GM12875 (cell line): Measurements from ENCODE around the gene PXMP2.
"Not testable (repeated sequence)": the region's sequence is repeated elsewhere in the genome, so short reads cannot be mapped to it uniquely, and the experiment has no call there.

Experiments
- H3K4me3 ChIP-seq: one replicate; pipeline ENCODE4 v1.5.1; 2011; ENCODE audit warnings: low read depth, low read length, control low read depth
- CTCF ChIP-seq: IDR thresholded peaks from 2 replicates; pipeline ENCODE4 v1.5.1; 2011; ENCODE audit warnings: low read depth, mild to moderate bottlenecking, control low read depth, inconsistent platforms, low read length, moderate library complexity, borderline replicate concordance; ENCODE audit not compliant: insufficient read depth

PXMP2 gene

GRCh38 chr12:132740313-132740646, 52.9 kb downstream of the PXMP2 start:
- H3K4me3 ChIP-seq, result no peak overlapping the region
- TF ChIP-seq CTCF, result no peak

GRCh38 chr12:132740652-132741051, 53.3 kb downstream of the PXMP2 start:
- no peak overlapping the region for H3K4me3 ChIP-seq
- TF ChIP-seq CTCF, result no peak

DNA sequence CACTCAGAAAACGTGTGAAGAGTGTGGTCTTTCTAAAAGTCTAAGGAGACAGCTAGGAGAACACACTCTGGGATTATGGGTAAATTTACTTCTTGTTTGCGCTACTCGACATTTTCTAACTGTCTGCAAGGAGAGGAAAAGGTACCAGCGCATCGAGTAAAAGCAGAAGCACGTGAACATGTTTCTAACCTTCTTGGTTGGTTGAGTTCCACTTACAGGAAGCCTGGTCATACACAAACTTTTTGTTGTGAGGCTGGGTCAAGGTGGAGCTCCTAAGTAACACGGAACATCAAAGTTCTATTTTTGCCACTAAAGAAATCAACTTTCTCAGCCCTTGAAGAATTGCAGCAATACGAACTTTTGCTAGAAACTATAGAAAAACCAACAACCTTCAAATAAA, 54.2 kb downstream of the PXMP2 start:
- TF ChIP-seq CTCF, result no peak
- H3K4me3 ChIP-seq, result no peak overlapping the region

- no peak for TF ChIP-seq CTCF
- no peak overlapping the region for H3K4me3 ChIP-seq
Observed at GRCh38 chr12:132743831-132744230, 56.4 kb downstream of the PXMP2 start.

- no peak for TF ChIP-seq CTCF
- H3K4me3 ChIP-seq, result no peak overlapping the region
Observed at GRCh38 chr12:132746613-132747012, 59.2 kb downstream of the PXMP2 start.

- no peak overlapping the region for H3K4me3 ChIP-seq
- TF ChIP-seq CTCF, result no peak
Observed at GRCh38 chr12:132747395-132747794, 60.0 kb downstream of the PXMP2 start.

DNA sequence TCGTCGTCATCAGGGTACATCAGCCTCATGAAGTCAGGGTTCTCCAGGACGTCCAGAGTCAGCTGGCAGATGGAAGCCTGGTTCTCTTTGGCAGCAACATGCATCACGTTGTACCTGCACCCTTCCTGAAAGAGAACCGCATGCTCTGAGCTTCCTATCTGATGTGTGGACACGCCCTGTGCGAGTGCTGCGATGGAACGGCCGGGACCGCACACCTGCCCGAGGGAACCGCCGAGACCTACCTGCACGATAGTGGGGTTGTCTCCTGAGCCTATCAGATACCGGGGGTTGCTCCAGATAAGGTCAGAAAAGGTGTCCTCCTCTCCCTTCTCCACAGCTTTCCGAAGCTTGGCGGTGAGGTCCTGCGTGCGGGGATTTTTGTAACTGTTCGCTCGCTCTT, 60.5 kb downstream of the PXMP2 start:
- no peak overlapping the region for H3K4me3 ChIP-seq
- TF ChIP-seq CTCF, result no peak

DNA sequence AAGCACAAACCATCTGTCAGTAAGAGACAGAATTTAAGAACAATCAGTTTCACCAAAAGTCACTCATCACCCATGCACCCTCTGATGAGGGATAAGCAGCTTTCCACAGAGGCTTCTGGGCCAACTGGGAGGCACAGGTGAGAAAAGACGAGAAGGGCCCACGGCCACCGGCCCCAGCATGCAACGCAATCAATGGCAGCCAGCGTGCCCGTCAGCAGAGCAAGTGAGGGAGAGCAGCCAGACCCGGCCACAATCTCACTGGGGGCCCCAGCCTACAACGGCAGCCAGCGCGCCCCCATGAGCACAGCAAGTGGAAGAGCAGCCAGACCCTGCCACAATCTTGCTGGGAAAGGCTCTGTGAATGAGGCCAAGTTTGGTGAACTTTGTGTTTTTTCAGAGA, 60.9 kb downstream of the PXMP2 start:
- H3K4me3 ChIP-seq, result no peak overlapping the region
- TF ChIP-seq CTCF, result no peak

DNA sequence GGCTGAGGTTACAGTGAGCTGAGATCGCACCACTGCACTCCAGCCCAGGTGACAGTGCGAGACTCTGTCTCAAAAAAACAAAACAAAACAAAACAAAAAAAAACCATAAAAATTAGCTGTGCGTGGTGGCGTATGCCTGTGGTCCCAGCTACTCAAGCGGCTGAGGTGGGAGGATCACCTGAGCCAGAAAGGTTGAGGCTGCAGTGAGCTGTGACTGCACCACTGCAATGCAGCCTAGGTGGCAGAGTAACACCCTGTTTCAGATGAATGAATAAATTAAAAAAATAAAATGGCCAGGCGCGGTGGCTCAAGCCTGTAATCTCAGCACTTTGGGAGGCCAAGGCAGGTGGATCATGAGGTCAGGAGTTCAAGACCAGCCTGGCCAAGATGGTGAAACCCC, 66.3 kb downstream of the PXMP2 start:
- not testable (repeated sequence) for H3K4me3 ChIP-seq
